Measurements from ENCODE around the gene CHST7. TPM values are rescaled to one million over a fixed set of nuclear protein-coding genes. Genes with fewer than 3 reads are reported as not detected.
A peak's percentile ranks its signal among the peaks of the same experiment; 100 is the strongest.

Gene CHST7
- total and polyA plus RNA-seq, 2 of the 13 experiments (the other 11 are each of a cell fraction or from before 2014, with no cell fraction given) = 2.4 to 5.2 TPM

DNA sequence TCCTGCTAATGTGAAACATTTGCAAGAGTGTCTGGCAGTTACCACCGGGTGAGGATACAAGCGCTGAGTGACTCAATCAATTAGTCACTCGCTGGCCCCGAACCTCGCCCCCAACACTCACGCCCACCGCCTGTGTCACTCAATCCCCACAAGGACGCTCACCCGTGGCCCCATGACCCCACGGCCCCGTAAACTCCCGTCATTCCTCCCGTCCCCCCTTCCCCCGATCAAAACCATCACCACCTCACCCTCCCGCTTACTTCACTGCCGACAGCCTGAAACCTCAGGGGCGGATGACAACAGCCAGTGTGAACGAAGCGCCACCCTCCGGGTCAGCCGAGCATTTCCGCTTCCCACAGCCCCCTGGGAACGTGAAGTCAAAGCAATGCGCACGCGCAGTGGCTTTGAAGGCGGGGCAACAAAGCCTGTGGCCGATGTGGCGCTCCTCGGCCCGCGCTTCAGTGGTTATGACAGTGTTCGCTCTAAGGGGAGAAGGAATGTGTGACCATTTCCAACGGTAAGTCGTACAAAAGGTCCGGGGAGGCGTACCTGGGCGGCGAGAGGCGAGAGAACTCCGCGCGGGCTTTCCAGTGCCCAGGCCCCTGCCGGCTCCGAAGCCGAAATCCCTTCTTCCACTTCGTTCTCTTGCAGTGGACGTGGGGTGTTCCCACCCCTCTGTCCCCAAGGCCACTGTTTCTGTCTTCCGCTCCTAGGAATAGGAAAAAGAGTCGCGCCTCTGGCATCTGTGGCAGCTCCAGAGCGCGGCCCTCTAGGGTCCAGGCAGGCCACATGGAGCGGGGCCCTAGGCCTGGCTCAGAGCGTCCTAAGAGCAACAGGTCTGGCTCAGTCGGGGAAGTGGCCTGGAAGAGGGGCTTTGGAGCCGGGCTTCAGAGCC lies 28.2 kb upstream of the CHST7 start, which contains the start of gene ZNF674 (continued):
- TF ChIP-seq GABPB1 (CRISPR knock-in tag; IDR thresholded peaks at IDR 0.05) (peak; percentile 92), ZSCAN29 (CRISPR knock-in tag; conservative IDR thresholded peaks at IDR 0.05) (no peak), ZMYM3 (CRISPR knock-in tag; IDR thresholded peaks at IDR 0.05) (no peak), BHLHE40 (IDR thresholded peaks at IDR 0.05; ENCODE audit: low read length) (peak; percentile 10; the same call in 1 of the 2 replicates), MXD4 (CRISPR knock-in tag; IDR thresholded peaks at IDR 0.05) (peak; percentile 37; the same call in 1 of the 2 replicates)

DNA sequence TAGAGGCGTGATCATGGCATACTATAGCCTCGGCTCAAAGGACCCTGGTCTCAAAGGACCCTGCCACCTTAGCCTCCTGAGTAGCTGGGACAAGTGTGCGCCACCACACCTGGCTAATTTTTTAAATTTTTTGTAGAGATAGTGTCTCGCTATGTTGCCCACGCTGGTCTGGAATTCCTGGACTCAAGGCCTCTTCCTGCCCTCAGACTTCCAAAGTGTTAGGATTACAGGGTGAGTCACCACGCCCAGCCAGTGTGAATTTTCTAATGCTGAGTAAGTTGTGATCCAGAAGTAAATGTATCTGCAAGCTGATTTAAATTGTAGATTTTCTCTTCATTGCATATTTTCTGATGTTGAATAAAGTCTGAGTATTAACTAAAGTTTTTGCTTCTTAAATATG lies 25.7 kb upstream of the CHST7 start:
- CTCF ChIA-PET (ENCODE audit: low intra/inter-chr PET ratio, low total read pairs) = no interaction called here
- 0 out of 2 replicates have a peak overlapping the region, but pooled peaks have one; percentile 32 for H3K4me2 ChIP-seq (ENCODE audit: low read depth, low read length)
- peaks cover 13% of the 10 kb centered on the region for H3K4me1 ChIP-seq (ENCODE audit: insufficient read depth, low read length)
- H4K20me1 ChIP-seq (ENCODE audit: insufficient read depth, low read length) = no peaks in the 10 kb centered on the region
- DNase-seq (ENCODE audit: low spot score) (peak; percentile 27), FAIRE-seq (no peak), ATAC-seq (no peak)
- in situ Hi-C loops (cut with HindIII; ENCODE audit: extremely low pct_ligation_motif_present, low pct_unique_long_range_greater_than_20kb) = no loop called here
- H2AFZ ChIP-seq (ENCODE audit: low read length) = no peak overlapping the region
- H3K27ac ChIP-seq (ENCODE audit: extremely low read length, insufficient read depth, low read length) = no peak overlapping the region
- POLR2A ChIA-PET = no interaction called here
- H3K4me3 ChIP-seq (replicated peaks in 1 of 3; ENCODE audit: insufficient read depth in 1 of 3, low read depth in 2 of 3, low read length in 3 of 3) = no peak overlapping the region
- no peaks in the 10 kb centered on the region; a peak in 1 of 5 replicates for H3K27me3 ChIP-seq (ENCODE audit: control insufficient read depth in 1 of 2, insufficient read depth in 2 of 2, low read length in 2 of 2)
- H3K36me3 ChIP-seq (replicated peaks in 1 of 2; ENCODE audit: control insufficient read depth in 1 of 2, insufficient read depth in 2 of 2, low read length in 2 of 2) = no peaks in the 10 kb centered on the region
- BruUV-seq (replicated peaks) = no TSS peak
- TF ChIP-seq ZNF841 (CRISPR knock-in tag; IDR thresholded peaks at IDR 0.05; ENCODE audit: borderline replicate concordance) = no peak
- no peak for TF ChIP-seq ZBTB1 (CRISPR knock-in tag; IDR thresholded peaks at IDR 0.05; ENCODE audit: borderline replicate concordance)
- no peak for TF ChIP-seq MATR3 (CRISPR knock-in tag; IDR thresholded peaks at IDR 0.05)
- TF ChIP-seq FOSL2 (CRISPR knock-in tag; IDR thresholded peaks at IDR 0.05) = peak; percentile 58
- intact Hi-C loops (cut with micrococcal nuclease; ENCODE audit: unreplicated experiment) = no loop called here
- H3K79me2 ChIP-seq (ENCODE audit: insufficient read depth, low read length) = peaks cover 29% of the 10 kb centered on the region
- 87% methylated on average over 3 of the region's 6 CpGs for WGBS (ENCODE audit: low lambda C conversion rate)
- H3K9ac ChIP-seq (ENCODE audit: insufficient read depth, low read depth, low read length) = no peak overlapping the region
- H3K9me3 ChIP-seq (ENCODE audit: low read length) = no peaks in the 10 kb centered on the region

Measured in HepG2 (cell line).